ENCODE measurements around the gene HIVEP3. TPM values are rescaled to one million over a fixed set of nuclear protein-coding genes. Genes with fewer than 3 reads are reported as not detected.

Gene HIVEP3
- total RNA-seq, 1 experiment from 2014 or later = not detected

DNA sequence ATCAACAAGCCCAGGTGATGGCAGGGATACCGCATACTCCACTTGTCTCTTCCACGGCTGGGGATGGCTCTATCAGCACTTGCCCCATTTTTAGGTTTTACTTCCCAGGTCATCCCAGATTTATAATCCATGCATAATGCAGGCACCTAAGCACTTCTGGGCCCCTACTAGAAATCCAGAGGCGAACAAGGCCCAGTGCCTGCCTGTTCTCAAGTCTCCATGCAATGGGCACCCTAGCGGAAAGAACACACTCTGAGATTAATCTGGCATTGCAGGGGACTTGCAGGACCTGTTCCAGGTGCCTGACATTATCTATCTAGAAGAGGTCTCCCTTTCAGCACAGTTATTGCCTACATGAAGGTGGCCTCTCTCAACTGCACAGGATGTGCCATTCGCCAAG, 39.8 kb downstream of the HIVEP3 start:
- no peak for DNase-seq (ENCODE audit: low spot score)
- in situ Hi-C loops (cut with HindIII; ENCODE audit: low sequenced_read_pairs) = no loop called here

DNA sequence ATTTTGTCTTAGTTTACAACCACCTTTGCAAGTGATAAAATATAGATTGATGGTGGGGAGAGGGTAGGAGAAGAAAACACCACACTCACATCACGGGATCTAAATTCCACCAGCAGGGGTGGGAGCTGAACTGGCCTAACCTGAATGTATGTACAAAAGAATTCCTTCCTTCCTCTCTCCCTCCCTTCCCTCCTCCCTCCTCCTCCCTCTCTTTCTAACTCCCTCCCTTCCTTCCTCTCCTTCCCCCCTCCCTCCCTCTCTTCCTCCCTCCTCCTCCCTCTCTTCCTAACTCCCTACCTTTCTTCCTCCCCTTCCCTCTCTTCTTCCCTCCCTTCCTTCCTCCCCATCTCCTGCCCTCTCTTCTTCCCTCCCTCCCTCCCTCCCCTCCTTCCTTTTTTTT, 40.2 kb downstream of the HIVEP3 start:
- DNase-seq (ENCODE audit: low spot score) = no peak
- in situ Hi-C loops (cut with HindIII; ENCODE audit: low sequenced_read_pairs) = no loop called here

DNA sequence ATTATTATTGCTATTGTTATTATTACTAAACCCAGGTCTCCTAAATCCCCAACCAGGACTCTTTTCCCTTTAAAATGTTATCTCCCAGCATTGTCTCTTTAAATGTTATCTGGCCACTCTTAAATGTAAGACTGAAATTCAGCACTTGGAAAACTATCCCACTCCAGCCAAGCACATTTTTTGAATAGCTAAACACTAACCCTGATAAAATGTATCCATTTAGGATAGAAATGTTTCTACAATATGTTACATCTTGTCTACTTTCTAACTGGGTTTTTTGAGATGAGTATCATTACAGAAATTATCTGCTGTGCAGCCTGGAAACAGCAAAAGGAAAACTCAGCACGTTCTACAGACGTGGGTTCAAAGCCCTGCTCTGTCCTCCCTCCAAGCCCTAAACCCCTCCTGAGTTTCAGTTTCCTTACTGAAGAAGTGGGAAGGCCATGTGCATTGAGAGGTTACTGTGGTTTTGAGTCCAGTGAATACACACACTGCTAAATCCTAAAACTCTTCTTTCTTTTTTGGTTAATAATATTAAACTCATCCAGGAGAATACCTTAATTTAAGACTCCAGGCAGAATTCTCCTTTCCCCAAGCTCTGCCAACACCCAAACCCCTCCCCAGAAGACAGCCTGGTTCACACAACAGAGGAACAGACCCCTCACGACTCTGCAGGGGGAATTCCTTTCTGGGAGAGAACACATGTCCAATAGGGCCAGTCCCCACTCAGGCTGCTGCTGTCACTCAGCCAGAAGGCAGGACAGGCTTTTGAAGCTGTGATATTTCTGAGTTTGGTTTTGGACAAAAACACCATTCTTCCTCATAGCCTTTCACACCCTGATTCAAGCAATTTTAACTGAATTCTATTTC, 41.9 kb downstream of the HIVEP3 start:
- in situ Hi-C loops (cut with HindIII; ENCODE audit: low sequenced_read_pairs) = no loop called here
- DNase-seq (ENCODE audit: low spot score) = peak; percentile 45

DNA sequence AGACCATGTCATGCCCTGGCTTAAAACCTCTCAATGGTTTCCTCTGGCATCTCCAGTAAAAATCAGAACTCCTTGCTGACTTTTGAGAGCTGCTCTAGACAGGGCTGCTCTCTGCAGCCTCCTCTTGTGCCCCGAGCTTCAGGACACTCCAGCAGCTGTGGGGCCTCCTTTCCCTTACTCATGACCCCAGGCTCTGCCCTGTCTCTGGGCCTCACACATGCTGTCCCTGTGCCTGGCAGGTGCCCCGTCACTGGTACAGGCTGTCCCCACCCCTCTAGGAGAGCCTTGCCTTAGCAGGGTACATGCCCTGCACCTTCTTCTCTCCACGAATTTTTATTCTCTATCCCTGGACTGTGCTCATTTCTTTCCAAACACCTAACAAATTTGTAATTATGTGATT, 43.2 kb downstream of the HIVEP3 start:
- in situ Hi-C loops (cut with HindIII; ENCODE audit: low sequenced_read_pairs) = no loop called here
- no peak for DNase-seq (ENCODE audit: low spot score)

DNA sequence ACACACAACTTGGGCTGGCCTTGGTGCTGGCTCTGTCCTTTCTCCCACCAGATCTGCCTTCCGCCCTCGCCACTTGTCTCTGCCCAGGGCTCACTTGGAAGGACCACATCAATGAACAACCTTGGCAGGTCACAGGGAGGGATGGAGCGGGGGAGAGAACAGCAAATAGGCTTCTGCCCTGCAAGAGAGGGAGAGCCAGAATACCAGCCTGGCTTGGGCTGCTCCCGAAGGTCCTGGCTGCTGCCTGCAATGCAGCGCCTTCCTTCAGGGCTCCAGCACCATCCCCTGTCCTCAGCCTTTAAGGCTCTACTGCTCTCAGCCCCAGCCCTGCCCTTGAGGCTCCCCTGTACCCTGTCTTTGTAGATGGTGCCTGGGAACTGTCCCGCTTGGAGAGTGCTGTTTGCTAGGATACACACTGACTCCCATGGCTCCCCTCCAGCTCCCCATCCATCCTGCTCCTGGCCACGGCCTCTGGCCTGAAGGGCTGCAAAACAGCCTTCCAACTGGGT, 43.8 kb downstream of the HIVEP3 start:
- in situ Hi-C loops (cut with HindIII; ENCODE audit: low sequenced_read_pairs) = no loop called here
- peak; percentile 76 for DNase-seq (ENCODE audit: low spot score)

DNA sequence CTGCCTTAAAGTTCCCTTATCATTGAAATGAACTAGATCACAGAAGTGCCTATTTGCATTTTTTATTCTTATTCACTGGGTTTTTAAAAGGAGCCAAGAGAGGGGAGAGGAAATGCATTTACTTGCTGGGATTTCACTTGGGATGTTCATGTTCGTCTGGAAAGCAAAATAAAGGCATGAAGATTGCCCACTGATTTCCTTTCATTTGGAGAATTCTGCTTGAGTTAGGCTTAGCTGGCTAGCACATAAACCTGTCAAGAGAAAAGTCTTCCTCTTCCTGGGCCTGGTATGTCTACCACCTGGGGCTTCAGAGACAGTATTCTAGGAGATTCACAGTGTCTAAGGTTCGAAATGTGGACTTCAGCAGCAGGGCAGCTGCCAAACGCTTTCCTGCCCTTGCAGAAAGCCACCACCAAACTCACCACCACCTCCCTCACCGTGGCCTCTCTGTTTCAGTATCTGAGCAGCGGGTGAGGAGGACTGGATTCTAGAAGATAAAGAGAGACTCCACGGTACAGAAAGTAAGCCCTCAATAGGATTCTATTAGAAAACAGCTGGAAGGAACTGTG, 44.5 kb downstream of the HIVEP3 start:
- no peak for DNase-seq (ENCODE audit: low spot score)
- in situ Hi-C loops (cut with HindIII; ENCODE audit: low sequenced_read_pairs) = no loop called here

DNA sequence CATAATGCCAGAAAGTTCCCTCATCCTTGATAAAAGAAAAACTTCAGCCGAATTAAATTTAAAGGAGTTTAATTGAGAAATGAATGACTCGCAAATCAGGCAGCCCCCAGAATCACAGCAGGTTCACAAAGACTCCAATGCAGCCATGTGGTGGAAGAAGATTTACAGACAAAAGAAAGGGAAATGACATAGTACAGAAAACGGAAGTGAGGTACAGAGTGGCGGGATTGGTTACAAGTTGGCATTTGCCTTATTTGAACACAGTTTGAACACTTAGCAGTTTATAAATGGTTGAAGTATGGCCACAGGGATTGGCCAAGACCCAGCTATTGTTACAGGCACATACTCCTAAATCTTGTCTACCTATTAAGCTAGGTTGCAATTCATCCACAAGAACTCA, 46.6 kb downstream of the HIVEP3 start:
- in situ Hi-C loops (cut with HindIII; ENCODE audit: low sequenced_read_pairs) = no loop called here
- DNase-seq (ENCODE audit: low spot score) = no peak

DNA sequence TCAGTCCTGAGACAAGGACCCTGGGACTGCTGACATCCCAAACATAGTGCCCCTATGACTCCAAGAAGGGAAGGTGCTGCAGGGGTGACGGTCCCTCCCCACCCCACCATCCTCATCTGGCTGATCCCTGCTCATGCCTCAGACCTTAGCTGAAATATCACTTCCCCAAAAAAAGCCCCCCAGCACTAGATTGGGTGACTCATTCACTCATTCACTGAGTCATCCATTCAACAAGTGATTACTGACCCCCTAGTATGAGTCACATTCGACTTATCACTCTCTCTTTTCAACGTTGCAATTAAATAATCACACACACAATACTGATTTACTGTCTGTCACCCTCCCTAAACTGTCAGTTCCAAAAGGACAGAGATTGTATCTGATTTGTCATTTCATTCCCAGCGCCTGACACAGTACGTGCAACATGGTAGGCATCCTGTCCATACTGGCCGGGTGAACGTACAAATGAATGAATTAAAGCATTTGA, 48.6 kb downstream of the HIVEP3 start:
- DNase-seq (ENCODE audit: low spot score) = no peak
- in situ Hi-C loops (cut with HindIII; ENCODE audit: low sequenced_read_pairs) = no loop called here

DNA sequence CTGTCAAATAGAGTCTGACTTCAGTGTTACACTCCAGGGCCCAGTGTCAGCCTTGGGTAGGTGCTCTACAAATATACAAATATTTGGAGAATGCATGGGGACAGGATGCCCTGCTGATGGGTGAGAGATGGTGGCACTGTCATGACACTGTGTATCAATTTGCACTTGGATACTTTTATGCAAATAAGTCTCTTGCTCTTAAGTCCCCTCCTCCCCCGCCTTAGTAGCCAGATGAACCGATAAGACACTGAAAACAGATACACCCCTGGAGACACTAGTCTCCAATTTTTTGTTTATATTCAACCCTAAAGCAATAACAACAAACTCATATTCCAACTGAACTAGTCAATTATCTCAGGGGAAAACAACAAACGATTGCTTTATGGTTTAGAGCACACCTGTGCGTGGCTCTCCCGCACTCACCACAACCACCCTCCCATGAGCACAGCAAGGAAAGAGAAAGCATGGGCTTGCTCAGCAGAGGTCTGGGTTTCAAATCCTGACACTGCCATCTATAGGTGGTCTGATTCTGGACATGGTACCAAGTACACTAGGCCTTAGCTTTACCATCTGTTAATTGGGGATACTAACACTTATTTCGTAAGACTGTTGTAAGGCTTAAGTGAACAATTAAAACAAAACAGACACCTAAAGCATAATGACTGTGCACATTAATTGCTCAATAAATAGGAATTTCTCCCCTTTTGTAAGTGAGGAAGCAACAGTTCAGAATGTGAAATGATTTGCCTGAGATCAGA, 50.3 kb downstream of the HIVEP3 start:
- no peak for DNase-seq (ENCODE audit: low spot score)
- in situ Hi-C loops (cut with HindIII; ENCODE audit: low sequenced_read_pairs) = no loop called here

DNA sequence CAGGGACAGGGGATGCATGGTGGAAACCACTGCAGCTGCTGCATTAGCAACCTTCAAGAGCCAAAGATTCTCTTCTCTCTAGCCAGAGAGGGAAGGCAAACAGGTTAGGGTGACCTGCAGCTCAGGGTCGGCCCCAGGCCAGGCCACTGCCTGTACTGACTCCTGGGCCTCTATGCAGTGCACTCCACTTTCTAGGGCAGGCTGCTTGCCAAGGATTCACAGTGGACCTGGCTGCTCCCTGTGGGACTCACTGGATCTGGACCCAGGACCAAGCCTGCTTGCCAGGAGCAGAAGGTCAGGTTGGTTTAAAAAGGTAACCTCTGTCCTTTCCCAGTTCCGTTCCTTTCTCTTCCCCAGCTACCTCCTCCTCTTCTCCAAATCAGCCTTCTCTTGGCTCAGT, 52.4 kb downstream of the HIVEP3 start:
- no peak for DNase-seq (ENCODE audit: low spot score)
- in situ Hi-C loops (cut with HindIII; ENCODE audit: low sequenced_read_pairs) = no loop called here

DNA sequence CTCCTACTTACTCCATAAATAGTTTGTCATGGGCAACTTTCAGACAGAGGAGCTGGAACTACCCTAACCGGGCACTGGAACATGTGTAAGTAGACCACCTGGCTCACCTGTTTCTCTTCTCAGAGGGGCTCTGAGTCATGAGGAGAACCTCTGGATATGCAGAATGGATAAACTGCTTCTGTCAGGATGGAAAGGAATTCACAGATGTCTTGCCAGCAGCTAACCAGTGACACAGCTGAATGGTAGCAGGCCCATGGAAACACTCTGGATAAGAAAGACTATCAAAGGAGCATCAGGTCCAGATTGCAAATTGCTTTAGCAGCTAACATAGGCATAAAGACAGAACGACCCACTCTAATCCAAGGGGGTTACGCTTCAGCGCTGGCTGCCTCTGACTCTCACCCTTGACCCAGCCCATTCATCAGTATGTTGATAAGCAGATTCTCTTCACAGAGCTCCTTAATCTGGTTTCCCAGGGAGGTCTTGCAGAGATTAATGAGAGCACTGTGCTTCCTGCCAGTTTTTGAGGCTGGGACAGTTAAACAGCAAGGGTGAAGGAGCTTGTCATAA, 54.2 kb downstream of the HIVEP3 start:
- no peak for DNase-seq (ENCODE audit: low spot score)
- in situ Hi-C loops (cut with HindIII; ENCODE audit: low sequenced_read_pairs) = no loop called here

DNA sequence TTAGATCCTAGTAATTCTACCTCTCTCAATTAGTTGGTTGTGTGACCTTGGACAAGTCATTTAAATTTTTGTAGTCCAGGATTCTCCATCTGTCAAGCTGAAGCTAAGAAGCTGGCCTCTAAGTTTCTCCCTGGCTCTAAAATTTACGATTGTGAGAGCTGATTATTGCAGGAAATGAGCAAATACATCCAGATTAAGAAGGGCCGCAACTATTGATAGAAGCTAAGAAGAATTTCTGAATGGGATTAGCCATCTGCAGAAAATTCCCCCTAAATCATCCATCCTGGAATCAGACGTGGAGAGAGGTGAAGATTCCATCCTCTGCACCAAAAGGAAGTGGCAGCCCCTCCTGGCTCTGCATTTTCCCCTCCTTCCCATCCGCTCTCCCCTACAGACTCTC, 55.0 kb downstream of the HIVEP3 start:
- in situ Hi-C loops (cut with HindIII; ENCODE audit: low sequenced_read_pairs) = no loop called here
- no peak for DNase-seq (ENCODE audit: low spot score)

DNA sequence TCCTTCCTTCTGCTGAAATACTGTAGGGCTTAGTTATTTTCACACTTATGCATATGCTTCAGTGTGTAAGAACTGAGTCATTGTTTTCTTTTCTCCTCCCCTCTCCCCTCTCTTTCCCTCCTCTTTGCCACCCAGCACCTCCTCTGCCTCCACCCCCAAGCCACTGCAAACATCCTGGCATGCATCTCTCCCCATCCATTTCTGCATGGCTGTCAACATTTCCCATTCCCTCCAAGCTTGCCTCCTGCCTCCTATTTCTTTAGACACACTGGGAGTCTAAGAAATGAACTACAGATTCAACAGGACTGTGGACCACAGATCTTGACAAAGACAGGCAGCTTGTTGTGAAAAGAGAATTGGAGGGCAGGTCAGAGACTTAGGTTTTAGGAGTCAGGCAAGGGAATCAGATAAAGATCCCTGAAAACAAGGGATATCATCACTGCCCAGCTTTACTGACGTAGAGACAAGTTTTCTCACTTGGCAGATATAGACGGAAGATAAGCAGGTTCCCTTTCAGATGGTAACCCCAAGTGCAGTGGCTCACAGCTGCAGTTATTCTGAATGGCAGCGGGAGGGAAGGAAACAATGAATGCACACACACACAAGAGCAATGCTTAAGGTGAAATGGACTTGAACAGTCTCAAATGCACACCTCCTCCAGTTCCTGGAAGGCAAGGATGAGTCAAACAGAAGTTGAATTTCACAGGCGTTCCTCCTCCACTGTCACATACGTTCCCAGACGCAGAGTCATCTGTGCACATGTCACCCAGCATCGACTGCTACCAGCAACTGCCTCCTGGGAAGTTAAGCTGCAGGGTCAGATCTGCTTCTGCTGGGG, 56.1 kb downstream of the HIVEP3 start:
- no peak for DNase-seq (ENCODE audit: low spot score)
- in situ Hi-C loops (cut with HindIII; ENCODE audit: low sequenced_read_pairs) = no loop called here

DNA sequence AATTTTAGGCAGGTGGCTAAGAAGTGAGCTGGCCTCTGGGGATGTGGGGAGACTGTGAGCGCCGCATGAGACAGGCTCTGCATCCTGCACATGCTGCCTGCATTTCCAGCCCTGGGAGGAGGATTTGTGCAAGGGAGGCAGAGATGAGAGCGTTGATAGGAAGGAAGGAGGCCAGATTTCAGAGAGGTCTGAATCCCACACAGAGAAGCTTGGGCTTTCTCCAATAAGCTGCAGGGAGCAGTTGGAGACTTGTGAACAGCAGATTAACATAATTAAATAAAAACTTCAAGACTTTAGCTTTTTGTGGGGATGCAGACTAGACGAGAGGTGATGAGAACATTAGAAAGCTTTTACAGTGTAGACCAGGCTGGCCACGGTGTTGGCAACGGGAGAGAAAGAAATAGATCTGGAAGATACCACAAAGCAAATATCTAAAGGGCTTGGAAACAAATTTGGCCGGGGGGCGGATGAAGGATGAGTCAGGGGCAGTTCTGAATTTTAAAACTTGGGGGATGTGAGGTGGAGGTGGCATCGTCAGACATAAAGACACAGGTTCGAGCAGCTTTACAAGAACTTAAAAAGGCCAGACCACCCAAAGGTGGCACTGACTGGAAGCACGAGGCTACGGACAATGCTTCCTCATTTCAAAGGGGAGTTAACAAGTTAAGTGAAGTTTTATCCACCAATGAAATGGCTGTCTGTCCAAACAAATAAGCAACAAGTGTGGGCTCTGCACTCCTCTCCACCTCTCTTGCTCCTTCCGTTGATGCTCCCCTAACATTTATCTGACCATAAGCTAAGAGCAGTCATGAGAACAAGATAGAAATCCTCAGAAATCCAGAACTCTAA, 57.0 kb downstream of the HIVEP3 start:
- DNase-seq (ENCODE audit: low spot score) = peak; percentile 90
- in situ Hi-C loops (cut with HindIII; ENCODE audit: low sequenced_read_pairs) = no loop called here

DNA sequence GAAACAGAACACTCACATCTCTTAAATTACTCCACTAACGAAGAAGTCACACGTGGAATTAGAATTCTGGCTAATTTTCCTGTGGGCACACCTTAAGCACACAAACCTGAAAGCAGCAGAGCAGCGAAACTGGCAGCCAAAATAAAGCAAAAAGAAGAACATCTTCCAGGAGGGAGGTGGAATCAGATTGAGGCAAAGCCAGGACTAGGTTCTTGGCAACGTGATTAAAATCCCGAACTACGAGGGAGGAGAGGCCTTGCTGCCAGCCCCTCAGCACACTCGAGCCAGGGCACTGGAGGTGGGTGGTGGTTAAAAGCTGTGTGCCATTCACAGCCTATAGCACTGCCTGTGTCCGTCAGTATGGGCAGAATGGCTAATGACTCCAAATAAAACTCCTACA, 58.0 kb downstream of the HIVEP3 start:
- peak; percentile 68 for DNase-seq (ENCODE audit: low spot score)
- in situ Hi-C loops (cut with HindIII; ENCODE audit: low sequenced_read_pairs) = no loop called here

DNA sequence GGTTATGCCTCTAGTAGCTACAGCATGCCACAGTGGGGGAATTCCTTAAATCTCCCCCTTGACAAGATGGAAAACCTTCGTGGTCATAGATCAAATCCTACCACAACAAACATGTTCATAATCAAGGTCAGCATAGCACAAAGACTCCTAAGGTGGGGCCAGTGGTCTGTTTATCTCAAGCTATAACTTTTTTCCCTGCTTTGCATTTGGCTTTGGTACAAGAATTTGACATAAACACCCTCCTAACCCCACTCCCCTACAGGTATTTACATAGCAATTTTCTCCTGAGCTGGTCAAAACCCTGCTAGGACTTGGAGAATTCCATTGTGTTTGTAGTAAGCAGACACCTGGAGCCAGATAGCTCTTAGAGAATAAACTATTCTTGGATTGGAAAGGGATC, 58.5 kb downstream of the HIVEP3 start:
- DNase-seq (ENCODE audit: low spot score) = peak; percentile 38
- in situ Hi-C loops (cut with HindIII; ENCODE audit: low sequenced_read_pairs) = no loop called here

DNA sequence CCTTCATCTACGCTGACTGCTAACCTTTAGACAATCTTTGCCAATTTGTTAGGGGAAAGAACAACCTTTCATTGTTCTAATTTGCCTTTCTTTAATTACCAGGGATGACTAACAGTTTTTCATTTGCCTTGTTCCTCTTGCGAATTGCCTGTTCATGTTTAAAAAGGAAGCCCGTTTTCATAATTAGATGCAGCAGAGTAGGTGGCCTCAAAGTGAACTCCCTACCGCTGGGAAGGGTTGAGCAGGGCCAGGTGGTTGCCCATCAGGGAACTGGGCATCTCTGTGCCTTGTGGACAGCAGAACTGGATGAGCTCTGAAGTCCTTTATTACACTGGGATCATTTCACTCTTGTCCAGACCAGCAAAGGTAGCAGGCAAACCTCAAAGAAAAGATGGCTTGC, 59.0 kb downstream of the HIVEP3 start:
- in situ Hi-C loops (cut with HindIII; ENCODE audit: low sequenced_read_pairs) = no loop called here

DNA sequence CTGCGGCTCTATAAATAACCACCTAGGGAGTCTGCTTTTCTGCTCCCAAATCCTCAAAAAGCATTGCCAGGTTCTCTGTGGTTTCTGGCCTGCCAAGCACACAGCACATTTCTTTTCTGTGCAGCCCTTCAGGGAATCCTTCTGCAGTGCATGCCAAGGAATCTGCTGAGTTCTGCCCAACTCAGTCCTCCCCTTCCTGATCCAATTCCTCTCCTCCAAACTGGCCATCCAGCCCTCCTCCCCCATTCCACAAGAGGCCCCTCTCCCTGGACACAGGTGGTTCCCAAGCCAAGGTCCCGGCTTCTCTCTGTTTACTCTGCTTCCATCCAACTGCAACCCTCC, 61.8 kb downstream of the HIVEP3 start:
- in situ Hi-C loops (cut with HindIII; ENCODE audit: low sequenced_read_pairs) = no loop called here
- DNase-seq (ENCODE audit: low spot score) = peak; percentile 87

More for the DNA sequence above, 59.0 kb downstream of the HIVEP3 start:
- peak; percentile 97 for DNase-seq (ENCODE audit: low spot score)
